OCI-LY3 (cell line): ENCODE data around the gene CLEC2A.

Experiments used
- H2AFZ ChIP-seq: fragments of 200-600, 300-600 bp; shearing (Covaris generic); 2 replicates; pipeline ENCODE4 v1.6.0; 2014; ENCODE audit warnings: antibody characterized with exemption, low read depth, low read length
- H3K27ac ChIP-seq: fragments of 200-600, 300-600 bp; sonication (generic); 2 replicates; pipeline ENCODE4 v1.5.1; 2014; ENCODE audit warnings: mild to moderate bottlenecking, low read length, moderate library complexity, mixed read lengths
- H3K27me3 ChIP-seq: fragments of 200-600, 300-600 bp; sonication (generic); 2 replicates; pipeline ENCODE4 v1.6.1; 2014; ENCODE audit warnings: low read depth, low read length, mixed read lengths
- H3K36me3 ChIP-seq: fragments of 200-600, 300-600 bp; sonication (generic); replicated peaks from 2 replicates; pipeline ENCODE3; 2014; ENCODE audit warnings: low read depth, low read length, mixed read lengths
- H3K4me1 ChIP-seq: fragments of 300-600, 200-600 bp; sonication (generic); 2 replicates; pipeline ENCODE4 v1.6.1; 2014; ENCODE audit warnings: low read length, mixed read lengths
- H3K4me2 ChIP-seq: fragments of 200-600, 300-600 bp; sonication (generic); 2 replicates; pipeline ENCODE4 v1.6.1; 2014; ENCODE audit warnings: low read length, mixed read lengths
- H3K4me3 ChIP-seq: fragments of 300-600, 200-600 bp; sonication (generic); 2 replicates; pipeline ENCODE4 v1.5.1; 2014; ENCODE audit warnings: antibody characterized with exemption, mild to moderate bottlenecking, low read length, moderate library complexity
- H3K79me2 ChIP-seq: fragments of 300-600, 200-600 bp; shearing (Covaris generic); 2 replicates; pipeline ENCODE4 v1.6.1; 2014; ENCODE audit warnings: mild to moderate bottlenecking, low read length, mixed read lengths
- H3K9ac ChIP-seq: fragments of 300-600, 200-600 bp; shearing (Covaris generic); 2 replicates; pipeline ENCODE4 v1.6.0; 2014; ENCODE audit warnings: mild to moderate bottlenecking, low read length, moderate library complexity
- H3K9me3 ChIP-seq: fragments of 200-600, 300-600 bp; shearing (Covaris generic); 2 replicates; pipeline ENCODE4 v1.6.1; 2014; ENCODE audit warnings: low read length, mixed read lengths; ENCODE audit not compliant: insufficient read depth
- H4K20me1 ChIP-seq: fragments of 200-600, 300-600 bp; sonication (generic); 2 replicates; pipeline ENCODE4 v1.6.1; 2016; ENCODE audit warnings: low read length, mixed read lengths; ENCODE audit not compliant: insufficient read depth
- EZH2phosphoT487 ChIP-seq: fragments of 200-600 bp; shearing (Covaris generic); IDR thresholded peaks from 2 replicates; pipeline ENCODE4 v1.6.1; 2018; ENCODE audit warnings: antibody characterized with exemption, mixed run types, low read depth
- TF ChIP-seq, protein P1 (sequence below): fragments of 200-600, 300-600 bp; sonication (generic); IDR thresholded peaks from 2 replicates; pipeline ENCODE4 v1.5.1; 2014; ENCODE audit warnings: antibody characterized with exemption, low read length, low read depth

Gene CLEC2A

DNA sequence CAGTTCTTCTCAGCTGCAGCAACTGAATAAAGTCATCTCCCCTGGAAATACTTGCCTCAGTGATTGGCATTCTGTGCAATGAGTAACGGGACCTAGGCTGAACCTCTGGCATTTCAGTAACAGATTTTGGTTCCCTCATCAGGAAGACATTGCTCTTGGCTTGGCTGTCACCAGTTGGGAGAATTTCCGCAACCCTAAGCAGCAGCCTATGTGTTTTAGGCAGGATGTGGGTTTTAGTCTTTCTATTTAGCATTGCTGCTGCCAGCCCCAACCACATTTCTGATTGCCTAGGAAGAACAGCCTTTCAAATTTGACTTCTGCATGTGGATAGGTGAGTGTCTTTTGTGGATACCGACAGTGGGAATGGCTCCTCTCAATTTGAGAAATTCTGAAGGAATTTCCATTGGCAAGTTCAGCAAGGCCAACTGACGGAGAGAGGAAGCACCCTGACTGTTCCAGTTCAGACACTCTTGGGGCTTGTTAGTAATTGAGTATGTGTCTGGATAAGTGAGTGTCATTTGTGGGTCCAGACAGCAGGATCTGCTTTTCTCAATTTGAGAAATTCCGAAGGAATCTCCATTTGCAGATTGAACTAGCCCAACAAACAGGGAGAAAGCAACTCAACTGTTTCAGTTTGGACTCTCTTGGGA is 19.0 kb upstream of the CLEC2A start:
- Histone ChIP-seq H4K20me1 (no peaks in the 10 kb centered on the region), H3K4me3 (no peak overlapping the region), H3K4me2 (no peak overlapping the region; the same call in 1 of the 2 replicates), H3K36me3 (no peaks in the 10 kb centered on the region), H3K27me3 (no peaks in the 10 kb centered on the region), H2AFZ (no peak overlapping the region), H3K4me1 (peaks cover 41% of the 10 kb centered on the region), H3K79me2 (no peaks in the 10 kb centered on the region), H3K9ac (no peak overlapping the region), H3K9me3 (no peaks in the 10 kb centered on the region), H3K27ac (no peak overlapping the region)
- TF ChIP-seq, protein P1, sequence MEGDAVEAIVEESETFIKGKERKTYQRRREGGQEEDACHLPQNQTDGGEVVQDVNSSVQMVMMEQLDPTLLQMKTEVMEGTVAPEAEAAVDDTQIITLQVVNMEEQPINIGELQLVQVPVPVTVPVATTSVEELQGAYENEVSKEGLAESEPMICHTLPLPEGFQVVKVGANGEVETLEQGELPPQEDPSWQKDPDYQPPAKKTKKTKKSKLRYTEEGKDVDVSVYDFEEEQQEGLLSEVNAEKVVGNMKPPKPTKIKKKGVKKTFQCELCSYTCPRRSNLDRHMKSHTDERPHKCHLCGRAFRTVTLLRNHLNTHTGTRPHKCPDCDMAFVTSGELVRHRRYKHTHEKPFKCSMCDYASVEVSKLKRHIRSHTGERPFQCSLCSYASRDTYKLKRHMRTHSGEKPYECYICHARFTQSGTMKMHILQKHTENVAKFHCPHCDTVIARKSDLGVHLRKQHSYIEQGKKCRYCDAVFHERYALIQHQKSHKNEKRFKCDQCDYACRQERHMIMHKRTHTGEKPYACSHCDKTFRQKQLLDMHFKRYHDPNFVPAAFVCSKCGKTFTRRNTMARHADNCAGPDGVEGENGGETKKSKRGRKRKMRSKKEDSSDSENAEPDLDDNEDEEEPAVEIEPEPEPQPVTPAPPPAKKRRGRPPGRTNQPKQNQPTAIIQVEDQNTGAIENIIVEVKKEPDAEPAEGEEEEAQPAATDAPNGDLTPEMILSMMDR = no peak
- no peak for TF ChIP-seq EZH2phosphoT487

DNA sequence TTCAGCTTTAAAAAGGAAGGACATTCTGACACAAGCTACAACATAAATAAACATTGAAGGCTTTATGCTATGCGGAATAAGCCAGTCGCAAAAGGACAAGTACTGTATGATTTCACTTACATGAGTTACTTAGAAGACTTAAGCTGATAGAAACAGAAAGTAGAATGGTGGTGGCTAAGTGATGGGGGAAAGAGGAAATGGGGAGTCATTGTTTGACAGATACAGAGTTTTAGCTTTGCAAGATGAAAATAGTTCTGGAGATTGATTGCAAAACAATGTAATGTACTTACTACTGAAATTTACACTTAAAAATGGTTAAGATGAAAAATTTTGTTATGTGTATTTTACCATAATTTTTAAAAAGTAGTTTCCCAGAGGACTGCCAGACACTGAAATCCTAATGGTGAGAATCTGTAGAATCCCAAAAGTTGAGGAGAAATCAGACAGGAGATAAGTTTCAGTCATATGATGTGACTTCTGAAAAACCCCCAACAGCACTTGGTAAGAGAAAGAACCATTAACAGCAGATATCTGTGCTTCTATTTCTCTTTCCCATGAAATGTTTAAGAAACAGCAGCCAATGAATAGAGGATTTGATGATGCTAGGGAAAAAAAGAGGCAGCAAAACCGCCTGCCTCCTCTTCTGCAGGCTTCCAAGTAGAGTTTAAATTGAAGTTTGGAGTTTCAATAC is 16.6 kb upstream of the CLEC2A start:
- H3K4me3 ChIP-seq = peak overlapping the region; percentile 60
- H2AFZ ChIP-seq = no peak overlapping the region
- no peaks in the 10 kb centered on the region for H3K9me3 ChIP-seq
- H4K20me1 ChIP-seq = no peaks in the 10 kb centered on the region
- H3K27me3 ChIP-seq = peaks cover 7% of the 10 kb centered on the region
- peak overlapping the region; percentile 41 for H3K9ac ChIP-seq
- TF ChIP-seq, protein P1 = no peak
- no peak for TF ChIP-seq EZH2phosphoT487
- peak overlapping the region; percentile 82 for H3K27ac ChIP-seq
- H3K4me2 ChIP-seq = peak overlapping the region; percentile 83
- no peaks in the 10 kb centered on the region for H3K79me2 ChIP-seq
- no peaks in the 10 kb centered on the region for H3K36me3 ChIP-seq
- peaks cover 48% of the 10 kb centered on the region for H3K4me1 ChIP-seq

DNA sequence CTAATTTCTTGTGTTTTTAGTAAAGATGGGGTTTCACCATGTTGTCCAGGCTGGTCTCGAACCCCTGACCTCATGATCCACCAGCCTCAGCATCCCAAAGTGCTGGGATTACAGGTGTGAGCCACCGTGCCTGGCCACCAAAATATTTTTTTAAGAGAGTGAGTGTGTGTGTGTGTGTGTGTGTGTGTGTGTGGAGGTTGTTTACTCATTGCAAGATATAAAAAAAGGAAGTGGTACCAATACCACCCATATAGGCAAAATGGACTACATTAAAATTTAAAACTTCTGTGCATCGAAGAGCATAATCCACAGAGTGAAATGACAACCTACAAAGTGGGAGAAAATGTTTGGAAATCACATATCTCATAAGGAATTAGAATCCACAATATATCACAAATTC is 15.5 kb upstream of the CLEC2A start:
- TF ChIP-seq, protein P1 = no peak
- no peak for TF ChIP-seq EZH2phosphoT487
- Histone ChIP-seq H3K4me3 (peak overlapping the region; percentile 59), H3K9ac (no peak overlapping the region), H3K27ac (peak overlapping the region; percentile 82), H2AFZ (no peak overlapping the region), H3K36me3 (no peaks in the 10 kb centered on the region), H3K4me1 (peaks cover 54% of the 10 kb centered on the region), H4K20me1 (no peaks in the 10 kb centered on the region), H3K27me3 (peaks cover 18% of the 10 kb centered on the region), H3K79me2 (no peaks in the 10 kb centered on the region), H3K4me2 (peak overlapping the region; percentile 83), H3K9me3 (no peaks in the 10 kb centered on the region)

DNA sequence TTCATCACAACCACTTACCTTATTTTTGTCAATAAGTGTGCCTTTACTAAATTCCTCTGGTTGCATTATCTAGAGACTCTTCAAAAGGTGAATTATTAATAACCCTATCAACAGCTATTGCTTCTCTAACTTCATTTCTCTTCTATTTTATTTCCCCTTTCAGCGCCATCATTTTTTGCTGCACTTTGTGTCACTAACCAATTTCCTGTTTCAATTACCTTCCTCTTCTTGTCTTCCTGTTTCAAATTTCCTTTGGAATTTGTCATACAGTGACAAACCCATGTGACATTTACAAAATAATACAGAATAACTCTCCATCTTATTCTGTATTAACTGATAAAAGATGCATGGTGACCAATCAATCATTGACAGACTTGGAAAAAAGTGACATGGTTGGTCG is 12.2 kb upstream of the CLEC2A start:
- no peak for TF ChIP-seq EZH2phosphoT487
- TF ChIP-seq, protein P1 = no peak

More for the DNA sequence above, 12.2 kb upstream of the CLEC2A start:
- Histone ChIP-seq H4K20me1 (no peaks in the 10 kb centered on the region), H3K9ac (no peak overlapping the region), H3K27me3 (peaks cover 32% of the 10 kb centered on the region), H3K27ac (no peak overlapping the region), H3K4me2 (no peak overlapping the region), H3K36me3 (no peaks in the 10 kb centered on the region), H3K4me3 (no peak overlapping the region), H2AFZ (no peak overlapping the region), H3K9me3 (no peaks in the 10 kb centered on the region), H3K79me2 (no peaks in the 10 kb centered on the region), H3K4me1 (peaks cover 42% of the 10 kb centered on the region)
